ENCODE results near the gene BHLHE23. TPM values are rescaled to one million over a fixed set of nuclear protein-coding genes. Genes with fewer than 3 reads are reported as not detected.

The BHLHE23 gene
- polyA plus RNA-seq, 1 of the 3 experiments (the other 2 are of a cell fraction): not detected

GRCh38 chr20:63020681-63021080 is 13.9 kb upstream of the BHLHE23 start:
- 55% methylated on average over 10 of the region's 10 CpGs for WGBS (ENCODE audit: low lambda C conversion rate)
- H3K27me3 ChIP-seq (ENCODE audit: insufficient read depth): peaks cover 92% of the 10 kb centered on the region

More at GRCh38 chr20:63020681-63021080, 13.9 kb upstream of the BHLHE23 start:
- no peak overlapping the region for H3K27ac ChIP-seq (ENCODE audit: low read depth in 2 of 2, low read length in 1 of 2)
- H3K4me2 ChIP-seq: no peak overlapping the region
- ChIA-PET POLR2A (no interaction called here), CTCF (interaction anchor here (1.4 to 5.7 kb wide), 3 partner anchors 12 to 121 kb away, joined by 4 to 28 read pairs (median 6); no protein-coding TSS in a partner anchor)
- H3K9me2 ChIP-seq: no peaks in the 10 kb centered on the region
- no peak overlapping the region for H2AFZ ChIP-seq (ENCODE audit: low read depth)
- no peaks in the 10 kb centered on the region for H3K9me3 ChIP-seq
- no peaks in the 10 kb centered on the region for H4K20me1 ChIP-seq (ENCODE audit: insufficient read depth)
- DNase-seq: no peak
- H3K79me2 ChIP-seq (ENCODE audit: insufficient read depth): no peaks in the 10 kb centered on the region
- TF ChIP-seq EZH2phosphoT487 (IDR thresholded peaks at IDR 0.05; ENCODE audit: borderline replicate concordance, low read depth) (no peak), CTCF (IDR thresholded peaks at IDR 0.05) (no peak), RXRA (IDR thresholded peaks at IDR 0.05; ENCODE audit: borderline replicate concordance, low read depth) (no peak), GABPA (IDR thresholded peaks at IDR 0.05; ENCODE audit: low read depth) (no peak), USF1 (IDR thresholded peaks at IDR 0.05; ENCODE audit: borderline replicate concordance, low read depth) (no peak), SMC3 (IDR thresholded peaks at IDR 0.05; ENCODE audit: low read depth, low read length) (no peak), YY1 (IDR thresholded peaks at IDR 0.05; ENCODE audit: low read depth) (no peak), TCF12 (IDR thresholded peaks at IDR 0.05) (no peak), FOXM1 (IDR thresholded peaks at IDR 0.05; ENCODE audit: low read depth) (no peak), SIN3A (IDR thresholded peaks at IDR 0.05; ENCODE audit: borderline replicate concordance, low read depth, low read length) (no peak), RAD21 (IDR thresholded peaks at IDR 0.05; ENCODE audit: low read length) (no peak), MAX (IDR thresholded peaks at IDR 0.05; ENCODE audit: low read depth) (no peak), MEF2A (IDR thresholded peaks at IDR 0.05; ENCODE audit: borderline replicate concordance, low read depth) (no peak)
- TF ChIP-seq, protein P1, sequence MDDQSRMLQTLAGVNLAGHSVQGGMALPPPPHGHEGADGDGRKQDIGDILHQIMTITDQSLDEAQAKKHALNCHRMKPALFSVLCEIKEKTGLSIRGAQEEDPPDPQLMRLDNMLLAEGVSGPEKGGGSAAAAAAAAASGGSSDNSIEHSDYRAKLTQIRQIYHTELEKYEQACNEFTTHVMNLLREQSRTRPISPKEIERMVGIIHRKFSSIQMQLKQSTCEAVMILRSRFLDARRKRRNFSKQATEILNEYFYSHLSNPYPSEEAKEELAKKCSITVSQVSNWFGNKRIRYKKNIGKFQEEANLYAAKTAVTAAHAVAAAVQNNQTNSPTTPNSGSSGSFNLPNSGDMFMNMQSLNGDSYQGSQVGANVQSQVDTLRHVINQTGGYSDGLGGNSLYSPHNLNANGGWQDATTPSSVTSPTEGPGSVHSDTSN (IDR thresholded peaks at IDR 0.05): no peak
- no peaks in the 10 kb centered on the region for H3F3A ChIP-seq (replicated peaks; ENCODE audit: insufficient read depth)
- H3K4me3 ChIP-seq (ENCODE audit: low read depth in 2 of 2, low read length in 1 of 2): no peak overlapping the region
- H3K9ac ChIP-seq: no peak overlapping the region
- no peaks in the 10 kb centered on the region for H3K36me3 ChIP-seq (replicated peaks in 1 of 2; ENCODE audit: control insufficient read depth in 1 of 2, insufficient read depth in 2 of 2, low read length in 1 of 2)
- no peaks in the 10 kb centered on the region; a peak in 1 of 4 replicates for H3K4me1 ChIP-seq (ENCODE audit: control insufficient read depth in 1 of 2, insufficient read depth in 2 of 2, low read depth in 1 of 2, low read length in 1 of 2)

Measured in SK-N-SH (cell line).